Measurements from ENCODE around the gene APBA1. TPM values are rescaled to one million over a fixed set of nuclear protein-coding genes. Genes with fewer than 3 reads are reported as not detected.

Gene APBA1
- total and polyA plus RNA-seq, 9 of the 15 experiments (the other 6 are each of a cell fraction or from before 2014, with no cell fraction given): 0.01 to 0.02 TPM; not detected in 7

- no peak for TF ChIP-seq PTRF (tag; IDR thresholded peaks at IDR 0.05)
- TF ChIP-seq PHF8 (IDR thresholded peaks at IDR 0.05; ENCODE audit: borderline replicate concordance, low read length): no peak
- TF ChIP-seq ZNF57 (CRISPR knock-in tag; IDR thresholded peaks at IDR 0.05): no peak
- no peak for TF ChIP-seq XRCC5 (IDR thresholded peaks at IDR 0.05; ENCODE audit: low read depth, low read length)
- TF ChIP-seq ELF4 (CRISPR knock-in tag; IDR thresholded peaks at IDR 0.05): no peak
- TF ChIP-seq FIP1L1 (IDR thresholded peaks at IDR 0.05; ENCODE audit: low read depth, low read length, poor library complexity, severe bottlenecking): no peak
- no peak for TF ChIP-seq ZKSCAN8 (CRISPR knock-in tag; IDR thresholded peaks at IDR 0.05)
- TF ChIP-seq CBX3 (IDR thresholded peaks at IDR 0.05; ENCODE audit: borderline replicate concordance in 1 of 2, low read length in 2 of 2): no peak
- TF ChIP-seq, protein P1, sequence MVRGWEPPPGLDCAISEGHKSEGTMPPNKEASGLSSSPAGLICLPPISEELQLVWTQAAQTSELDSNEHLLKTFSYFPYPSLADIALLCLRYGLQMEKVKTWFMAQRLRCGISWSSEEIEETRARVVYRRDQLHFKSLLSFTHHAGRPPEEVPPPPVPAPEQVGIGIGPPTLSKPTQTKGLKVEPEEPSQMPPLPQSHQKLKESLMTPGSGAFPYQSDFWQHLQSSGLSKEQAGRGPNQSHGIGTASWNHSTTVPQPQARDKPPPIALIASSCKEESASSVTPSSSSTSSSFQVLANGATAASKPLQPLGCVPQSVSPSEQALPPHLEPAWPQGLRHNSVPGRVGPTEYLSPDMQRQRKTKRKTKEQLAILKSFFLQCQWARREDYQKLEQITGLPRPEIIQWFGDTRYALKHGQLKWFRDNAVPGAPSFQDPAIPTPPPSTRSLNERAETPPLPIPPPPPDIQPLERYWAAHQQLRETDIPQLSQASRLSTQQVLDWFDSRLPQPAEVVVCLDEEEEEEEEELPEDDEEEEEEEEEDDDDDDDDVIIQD (CRISPR knock-in tag; IDR thresholded peaks at IDR 0.05): no peak
- no peak for TF ChIP-seq POLR2G (IDR thresholded peaks at IDR 0.05; ENCODE audit: low read depth, low read length)
- TF ChIP-seq ZNF134 (CRISPR knock-in tag; conservative IDR thresholded peaks at IDR 0.05): no peak
- TF ChIP-seq SMARCB1 (IDR thresholded peaks at IDR 0.05; ENCODE audit: insufficient read length, low read depth): no peak
- no peak for TF ChIP-seq TARDBP (IDR thresholded peaks at IDR 0.05)
Measured at GRCh38 chr9:69486498-69486897, 185.7 kb downstream of the APBA1 start (continued).
